ENCODE results near the gene PTCD3.

Gene PTCD3

DNA sequence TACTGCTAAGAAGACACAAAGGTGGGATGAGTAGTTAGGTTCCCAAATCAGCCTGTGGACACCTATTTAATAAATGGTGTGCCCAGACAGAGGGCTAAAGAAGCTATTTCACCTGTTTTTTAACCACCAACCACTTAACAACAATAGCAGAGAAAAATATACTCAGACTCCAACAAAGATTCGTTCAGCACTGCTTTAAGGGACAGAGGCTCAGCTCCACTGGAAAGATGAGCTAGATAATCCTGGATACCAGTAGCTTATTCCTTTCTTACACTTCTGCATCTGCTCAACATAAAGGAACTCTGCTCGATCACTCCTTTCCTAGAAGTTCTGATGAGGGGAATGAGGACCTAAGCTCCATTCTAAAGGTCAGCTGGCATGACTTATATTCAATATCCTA lies 44.5 kb downstream of the PTCD3 start:
- no peak for DNase-seq

- no peak for DNase-seq
These were observed 51.0 kb downstream of the PTCD3 start for GRCh38 chr2:86157009-86157556.

DNA sequence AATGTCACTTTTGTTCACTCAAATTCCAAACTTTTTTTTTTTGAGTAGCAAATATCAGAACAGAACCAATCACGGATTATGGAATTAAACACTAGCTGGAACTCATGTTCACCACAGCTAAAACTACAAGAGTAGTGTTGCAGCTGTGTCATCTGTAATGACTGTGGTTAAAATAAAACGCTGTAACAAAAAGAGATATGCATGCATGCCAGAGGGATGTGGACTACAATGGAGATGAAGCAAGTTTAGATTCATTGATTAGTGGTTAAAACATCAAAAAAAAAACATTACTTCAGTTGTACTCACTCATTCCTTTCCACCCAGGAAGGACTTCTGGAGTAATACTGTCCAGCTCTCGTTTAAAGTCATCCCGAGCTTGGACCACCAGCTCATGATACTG lies 52.3 kb downstream of the PTCD3 start:
- DNase-seq, result no peak

DNA sequence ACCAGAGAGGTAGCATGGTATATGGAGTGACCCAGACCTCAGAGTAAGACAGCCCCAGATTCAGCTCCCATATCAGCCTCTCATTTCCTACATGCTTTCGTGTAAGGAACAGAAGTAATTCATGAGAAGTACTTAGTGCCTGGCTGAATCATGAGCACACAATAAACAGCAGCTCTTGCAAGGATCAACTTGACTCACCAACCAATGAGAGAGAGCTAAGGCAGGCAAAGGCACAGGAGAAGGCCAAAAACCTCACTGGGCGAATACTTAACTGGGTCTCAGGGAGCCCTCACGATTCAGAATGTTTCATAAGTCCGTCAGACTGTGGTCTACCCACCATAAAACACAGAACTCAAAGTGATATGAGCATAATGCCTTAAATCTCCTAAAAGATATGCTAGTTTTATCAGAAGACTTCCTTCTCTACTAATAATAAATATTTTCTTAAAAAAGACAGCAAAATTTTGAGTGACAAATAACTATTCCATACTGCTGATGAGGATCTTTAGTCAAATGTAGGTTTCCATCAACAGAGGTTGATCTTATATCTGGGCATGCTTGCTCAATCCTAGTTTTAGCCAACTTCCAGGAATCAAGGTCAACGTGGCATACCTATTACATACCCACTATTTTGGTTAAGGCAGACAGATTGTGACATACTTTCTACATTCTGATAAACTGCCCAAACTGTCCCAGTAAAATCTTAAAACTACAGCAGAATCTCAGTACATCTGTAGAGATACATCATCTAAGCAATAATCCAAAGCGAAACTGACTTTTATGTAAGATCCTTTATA lies 54.3 kb downstream of the PTCD3 start:
- DNase-seq, result no peak

GRCh38 chr2:86170449-86170848 lies 64.4 kb downstream of the PTCD3 start:
- no peak for DNase-seq

GRCh38 chr2:86171295-86171694 lies 65.3 kb downstream of the PTCD3 start:
- no peak for DNase-seq

GRCh38 chr2:86172610-86173009 lies 66.6 kb downstream of the PTCD3 start:
- no peak for DNase-seq

- no peak for DNase-seq
These were observed 68.4 kb downstream of the PTCD3 start for GRCh38 chr2:86174445-86174844.

DNA sequence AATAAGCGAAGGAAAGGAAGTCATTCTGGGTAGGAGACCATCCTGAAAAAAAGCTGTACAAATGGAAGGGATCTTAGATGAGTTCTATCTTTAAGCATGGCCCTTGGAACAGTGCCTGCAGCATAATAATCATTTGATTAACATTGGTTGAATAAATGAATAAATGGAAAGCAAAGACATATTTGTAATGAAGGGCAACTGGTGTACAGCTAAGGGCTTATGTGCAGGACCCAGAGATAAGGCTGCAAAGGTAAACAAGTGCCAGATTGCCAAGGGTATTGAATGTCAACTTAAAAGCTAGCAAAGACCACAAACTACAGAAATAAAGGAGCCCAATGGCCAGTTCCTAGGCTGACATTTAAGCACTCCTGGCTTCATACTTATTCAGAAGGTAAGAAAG lies 69.8 kb downstream of the PTCD3 start:
- DNase-seq, result no peak

DNA sequence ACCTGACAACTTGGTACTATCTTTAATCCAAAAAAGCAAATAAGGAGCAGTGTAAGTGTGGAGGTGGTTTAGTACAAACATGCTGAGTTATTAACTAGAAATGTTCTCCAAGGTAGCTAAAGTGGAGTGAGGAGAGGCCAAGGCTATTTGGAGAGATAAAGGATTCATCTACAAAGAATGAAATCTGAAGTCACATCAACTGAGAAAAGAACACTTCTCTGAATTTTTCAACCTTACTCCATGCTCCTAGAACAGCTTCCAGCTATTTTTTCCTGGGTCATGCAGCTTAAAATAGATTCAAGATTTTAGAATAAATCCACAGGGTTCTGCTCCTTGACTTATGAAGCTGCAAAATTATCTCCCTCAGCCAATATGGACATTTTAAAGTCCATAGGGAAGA lies 70.6 kb downstream of the PTCD3 start:
- DNase-seq, result no peak

- no peak for DNase-seq
These were observed 79.6 kb downstream of the PTCD3 start for GRCh38 chr2:86185517-86186212.

DNA sequence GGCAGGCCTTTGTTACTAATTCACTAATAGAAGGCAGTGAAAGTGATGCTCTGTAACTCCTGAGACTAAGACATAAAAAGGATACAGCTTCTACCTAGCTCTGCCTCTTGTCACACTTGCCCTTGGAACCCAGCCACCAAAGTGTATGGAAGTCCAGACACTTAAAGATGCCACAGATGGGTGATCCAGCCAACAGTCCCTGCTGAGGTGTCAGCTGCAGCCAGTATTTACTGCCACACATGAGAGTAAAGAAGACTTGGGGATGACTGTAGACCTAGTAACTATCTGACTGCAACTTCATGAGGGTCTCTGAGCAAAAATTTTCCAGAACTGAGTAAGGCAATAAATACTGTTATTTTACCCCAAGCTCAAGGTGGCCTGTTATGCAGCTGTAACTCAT lies 80.4 kb downstream of the PTCD3 start:
- DNase-seq, result no peak

DNA sequence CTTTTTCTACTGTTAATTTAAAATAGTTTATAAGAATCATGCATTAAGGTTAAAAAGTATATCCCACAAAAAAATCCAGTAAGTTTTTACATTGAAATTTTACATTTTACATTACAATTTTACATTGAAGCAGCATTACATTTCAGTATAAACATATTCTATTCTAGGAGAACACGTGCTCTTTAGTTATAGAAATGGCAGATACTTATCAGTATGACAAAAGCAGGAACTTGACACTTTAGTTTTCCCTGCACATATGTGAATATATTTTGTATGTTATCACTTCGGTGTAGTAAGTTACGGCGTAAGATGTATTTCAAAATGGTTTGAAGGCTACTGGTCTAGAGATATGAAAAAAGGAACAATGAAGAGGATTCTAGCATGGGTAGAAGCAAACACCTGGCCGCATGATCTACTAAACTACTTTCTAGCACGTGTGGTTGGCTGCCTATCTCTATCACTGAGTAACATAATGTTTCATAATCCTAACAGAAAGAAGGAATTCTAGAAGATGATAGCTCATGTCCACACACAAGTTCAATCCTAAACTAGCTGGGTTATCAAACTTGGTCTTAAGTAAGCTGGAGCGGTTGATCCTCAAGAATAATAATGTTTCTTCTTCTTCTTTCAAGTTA lies 83.9 kb downstream of the PTCD3 start:
- no peak for DNase-seq

Data from GOT3 (cell line).